ENCODE data around the gene TMEM30A.
A peak's percentile ranks its signal among the peaks of the same experiment; 100 is the strongest.

TMEM30A gene

DNA sequence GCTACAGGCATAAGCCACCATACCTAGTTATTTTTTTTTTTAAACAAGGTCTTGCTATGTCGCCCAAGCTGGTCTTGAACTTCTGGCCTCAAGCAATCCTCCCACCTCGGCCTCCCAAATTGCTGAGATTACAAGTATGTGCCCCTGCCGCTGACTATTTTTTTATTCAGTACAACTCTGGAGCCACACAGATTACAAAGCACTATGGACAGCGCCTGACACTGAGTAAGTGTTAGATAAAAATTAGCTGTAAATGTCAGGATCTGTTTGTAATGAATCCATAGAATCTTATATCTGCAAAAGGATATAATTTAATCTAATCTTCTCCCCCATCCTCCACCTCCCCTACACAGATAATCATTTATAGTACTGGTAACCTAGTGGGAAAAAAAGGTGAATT, 63.5 kb downstream of the TMEM30A start:
- no peak overlapping the region for H3K4me3 ChIP-seq (ENCODE audit: low read depth, low read length)
- TF ChIP-seq, protein P1, sequence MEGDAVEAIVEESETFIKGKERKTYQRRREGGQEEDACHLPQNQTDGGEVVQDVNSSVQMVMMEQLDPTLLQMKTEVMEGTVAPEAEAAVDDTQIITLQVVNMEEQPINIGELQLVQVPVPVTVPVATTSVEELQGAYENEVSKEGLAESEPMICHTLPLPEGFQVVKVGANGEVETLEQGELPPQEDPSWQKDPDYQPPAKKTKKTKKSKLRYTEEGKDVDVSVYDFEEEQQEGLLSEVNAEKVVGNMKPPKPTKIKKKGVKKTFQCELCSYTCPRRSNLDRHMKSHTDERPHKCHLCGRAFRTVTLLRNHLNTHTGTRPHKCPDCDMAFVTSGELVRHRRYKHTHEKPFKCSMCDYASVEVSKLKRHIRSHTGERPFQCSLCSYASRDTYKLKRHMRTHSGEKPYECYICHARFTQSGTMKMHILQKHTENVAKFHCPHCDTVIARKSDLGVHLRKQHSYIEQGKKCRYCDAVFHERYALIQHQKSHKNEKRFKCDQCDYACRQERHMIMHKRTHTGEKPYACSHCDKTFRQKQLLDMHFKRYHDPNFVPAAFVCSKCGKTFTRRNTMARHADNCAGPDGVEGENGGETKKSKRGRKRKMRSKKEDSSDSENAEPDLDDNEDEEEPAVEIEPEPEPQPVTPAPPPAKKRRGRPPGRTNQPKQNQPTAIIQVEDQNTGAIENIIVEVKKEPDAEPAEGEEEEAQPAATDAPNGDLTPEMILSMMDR (IDR thresholded peaks at IDR 0.05; ENCODE audit: borderline replicate concordance, insufficient read depth, low read depth, low read length): no peak

DNA sequence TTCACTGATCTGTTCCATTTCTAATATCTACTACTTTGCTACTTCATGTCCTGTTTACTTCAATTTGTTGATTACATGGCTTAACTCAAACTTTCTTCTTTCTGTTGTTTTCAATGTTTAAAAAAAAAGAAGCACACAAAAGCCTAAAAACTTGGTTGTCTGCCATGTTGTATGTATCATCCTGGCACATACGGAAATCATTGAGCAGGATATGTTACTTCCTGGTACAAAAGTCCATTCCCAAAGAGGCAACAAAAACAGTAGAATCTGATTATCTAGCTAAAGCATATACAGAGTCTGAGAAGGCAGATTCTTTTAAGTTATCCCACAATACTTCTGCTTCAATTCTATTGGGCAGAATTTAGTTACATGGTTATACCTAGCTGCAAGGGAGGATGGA, 64.2 kb downstream of the TMEM30A start:
- no peak overlapping the region for H3K4me3 ChIP-seq (ENCODE audit: low read depth, low read length)
- TF ChIP-seq, protein P1 (IDR thresholded peaks at IDR 0.05; ENCODE audit: borderline replicate concordance, insufficient read depth, low read depth, low read length): no peak

DNA sequence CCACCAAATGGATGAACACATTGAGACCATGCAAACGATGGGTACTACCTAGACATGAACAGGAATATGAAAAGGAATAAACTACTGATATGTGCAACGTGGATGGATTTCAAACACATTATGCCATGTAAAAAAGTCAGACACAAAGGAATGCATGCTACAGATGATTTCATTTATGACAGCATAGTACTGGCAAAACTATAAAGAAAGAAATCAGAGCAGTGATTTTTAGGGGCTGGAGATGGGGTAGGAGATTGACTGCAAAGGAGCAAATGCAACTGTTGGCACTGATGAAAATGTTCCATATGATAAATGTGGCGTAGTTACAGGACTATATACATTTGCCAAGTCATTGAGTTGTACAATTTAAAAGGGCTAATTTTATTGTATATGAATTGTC, 65.3 kb downstream of the TMEM30A start:
- TF ChIP-seq, protein P1 (IDR thresholded peaks at IDR 0.05; ENCODE audit: borderline replicate concordance, insufficient read depth, low read depth, low read length): no peak
- no peak overlapping the region for H3K4me3 ChIP-seq (ENCODE audit: low read depth, low read length)

DNA sequence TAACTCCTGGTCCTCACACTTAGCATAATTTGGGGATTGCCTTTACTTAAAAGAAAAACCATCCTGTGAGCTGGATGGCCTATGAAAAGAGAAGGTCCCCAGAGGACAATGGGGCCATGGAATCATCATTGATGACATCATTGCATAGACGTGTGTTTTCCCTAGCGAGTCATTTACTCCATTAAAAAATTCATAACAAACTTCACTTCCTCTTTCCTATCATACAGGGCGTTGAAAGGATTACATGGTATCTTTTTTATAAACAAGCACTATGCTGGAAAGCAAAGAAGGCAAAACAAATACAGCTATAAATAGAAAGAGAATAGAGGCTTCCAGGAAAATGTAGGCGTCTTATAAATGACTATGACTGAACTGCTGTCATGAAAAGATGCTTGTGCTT, 67.4 kb downstream of the TMEM30A start:
- H3K4me3 ChIP-seq (ENCODE audit: low read depth, low read length): no peak overlapping the region
- TF ChIP-seq, protein P1 (IDR thresholded peaks at IDR 0.05; ENCODE audit: borderline replicate concordance, insufficient read depth, low read depth, low read length): no peak

DNA sequence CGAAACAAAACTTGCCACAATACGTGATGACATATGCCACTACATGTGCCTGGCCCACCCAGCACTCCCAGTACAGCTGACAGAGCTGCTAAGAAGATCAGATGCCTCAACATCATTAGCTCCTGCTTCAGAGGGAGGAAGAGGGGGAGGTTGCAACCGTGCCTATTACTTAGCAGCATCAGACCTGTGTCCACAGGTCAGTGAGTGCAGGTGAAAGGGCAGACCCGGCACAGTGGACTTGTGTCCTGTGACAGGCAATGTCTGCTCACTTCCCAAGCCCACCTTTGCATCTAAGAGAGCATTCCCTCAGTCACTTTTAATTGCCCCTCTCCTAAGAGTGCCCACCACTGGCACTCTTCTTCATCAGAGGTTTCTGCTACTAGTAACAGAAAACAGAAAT, 69.3 kb downstream of the TMEM30A start:
- H3K4me3 ChIP-seq (ENCODE audit: low read depth, low read length): no peak overlapping the region
- TF ChIP-seq, protein P1 (IDR thresholded peaks at IDR 0.05; ENCODE audit: borderline replicate concordance, insufficient read depth, low read depth, low read length): no peak

DNA sequence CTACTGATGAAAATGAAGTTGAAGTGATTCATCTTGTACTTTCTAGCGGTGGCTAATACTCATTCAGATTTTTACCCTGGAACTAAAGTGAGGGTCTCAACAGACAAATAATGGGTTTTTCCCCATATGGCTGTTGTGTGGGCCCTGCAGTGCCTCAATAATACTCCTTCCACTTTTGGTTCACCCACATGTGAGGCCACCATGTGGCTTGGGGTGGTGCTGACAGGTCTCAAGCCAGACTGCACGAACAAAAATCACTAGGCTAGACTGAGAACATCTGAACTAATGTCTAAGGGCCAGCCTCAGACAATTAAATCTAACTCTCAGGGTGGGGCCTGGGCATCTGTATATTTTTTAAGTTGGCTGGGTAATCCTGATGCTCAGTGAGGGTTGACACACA, 70.9 kb downstream of the TMEM30A start:
- TF ChIP-seq, protein P1 (IDR thresholded peaks at IDR 0.05; ENCODE audit: borderline replicate concordance, insufficient read depth, low read depth, low read length): peak; percentile 32; the same call in 1 of the 2 replicates
- no peak overlapping the region for H3K4me3 ChIP-seq (ENCODE audit: low read depth, low read length)

DNA sequence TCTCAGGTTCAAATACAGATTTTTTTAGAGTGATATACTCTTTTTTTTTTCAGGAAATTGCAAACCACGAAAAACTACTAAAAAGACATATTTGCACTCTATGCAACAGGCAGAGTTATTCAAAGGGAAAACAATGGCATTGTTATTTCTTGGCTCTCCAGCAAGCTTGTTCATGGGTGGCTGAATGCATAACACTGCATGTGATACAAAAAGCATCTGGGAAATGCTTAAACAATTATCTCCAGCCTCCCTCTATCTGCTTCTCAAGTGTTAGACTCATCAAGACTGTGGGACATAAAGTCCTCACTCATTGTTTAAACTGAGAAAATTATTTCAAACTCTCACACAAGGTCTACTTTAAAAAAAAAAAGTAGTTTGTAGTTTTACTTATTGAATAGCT, 71.5 kb downstream of the TMEM30A start:
- H3K4me3 ChIP-seq (ENCODE audit: low read depth, low read length): no peak overlapping the region
- TF ChIP-seq, protein P1 (IDR thresholded peaks at IDR 0.05; ENCODE audit: borderline replicate concordance, insufficient read depth, low read depth, low read length): no peak
